GM23338 (cell line): ENCODE measurements around the gene AFAP1. TPM values are rescaled to one million over a fixed set of nuclear protein-coding genes. Genes with fewer than 3 reads are reported as not detected.

Source experiments
- CREB1 ChIP-seq: fragments of 250-450 bp; sonication (Bioruptor Pico); IDR thresholded peaks from 2 replicates; pipeline ENCODE4 v1.5.0; 2020; ENCODE audit warnings: low read depth, mild to moderate bottlenecking, moderate library complexity
- STAT1 ChIP-seq: IDR thresholded peaks from one replicate; pipeline ENCODE4 v1.6.1; 2016; ENCODE audit warnings: antibody characterized with exemption; ENCODE audit not compliant: unreplicated experiment
- ZNF114 ChIP-seq: fragments of 250-450 bp; sonication (Bioruptor Pico); IDR thresholded peaks from 2 replicates; pipeline ENCODE4 v1.5.0; 2020; ENCODE audit warnings: mild to moderate bottlenecking, moderate library complexity
- ZNF331 ChIP-seq: fragments of 250-450 bp; sonication (Bioruptor Pico); IDR thresholded peaks from 2 replicates; pipeline ENCODE4 v1.5.0; 2020; ENCODE audit warnings: low read depth, mild to moderate bottlenecking, moderate library complexity
- polyA plus RNA-seq: library from polyadenylated mRNA; unstranded; fragments of >200 nt; fragmentation: Nextera tagmentation; extraction: Ambion mirVana; gene quantifications from 2 replicates; pipeline ENCODE4 v1.2.1, GENCODE V29; 2016
- total RNA-seq: library from RNA; depleted of rRNA; stranded (reverse); fragments of >200 nt; shearing (Covaris generic); gene quantifications from 2 replicates; pipeline ENCODE4 v1.2.3, GENCODE V29; 2014
- TF ChIP-seq, protein P1 (sequence below): fragments of 250-450 bp; sonication (Bioruptor Pico); IDR thresholded peaks from 2 replicates; pipeline ENCODE4 v1.5.0; 2020; ENCODE audit warnings: mild to moderate bottlenecking, moderate library complexity
- TF ChIP-seq, protein P2 (sequence below): IDR thresholded peaks from one replicate; pipeline ENCODE4 v1.6.1; 2018; ENCODE audit warnings: antibody characterized with exemption; ENCODE audit not compliant: unreplicated experiment

The AFAP1 gene
- total and polyA plus RNA-seq, 2 experiments from 2014 or later, result 6.5 to 21.5 TPM

DNA sequence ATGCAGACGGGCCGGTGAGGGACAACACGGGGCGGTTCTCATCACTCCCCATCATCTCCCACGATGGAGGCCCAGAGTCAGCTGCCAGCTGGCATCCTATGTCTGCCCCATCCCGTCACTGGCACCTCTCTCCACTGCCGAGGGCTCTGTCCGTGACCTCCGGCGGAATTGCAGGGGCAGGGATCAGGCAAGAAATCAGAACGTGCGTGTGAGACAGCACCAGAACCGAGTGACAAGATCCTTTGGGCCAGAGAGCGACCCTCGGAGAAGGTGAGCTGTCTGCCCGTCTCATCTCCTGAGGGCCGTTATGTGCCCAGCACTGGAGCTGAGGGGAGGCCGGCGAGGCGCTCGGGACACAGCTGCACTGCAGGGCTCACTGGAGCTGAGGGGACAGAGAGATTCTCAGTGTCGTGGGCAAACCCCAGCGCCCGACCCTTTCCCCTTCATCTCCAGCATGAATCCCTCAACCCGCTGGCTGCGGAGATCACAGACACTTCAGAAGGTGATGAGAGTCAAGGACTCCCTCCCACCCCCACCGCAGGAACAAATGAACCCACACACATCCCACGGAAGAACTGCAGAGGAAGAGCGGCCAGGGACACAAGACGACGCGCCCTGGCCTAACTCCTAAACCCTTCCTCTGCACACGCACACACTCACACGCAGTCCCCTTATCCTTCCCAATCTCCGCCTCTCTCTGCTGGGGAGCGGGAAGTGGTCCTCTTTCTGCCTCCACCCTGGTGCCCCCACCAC lies 128.7 kb downstream of the AFAP1 start (continued):
- TF ChIP-seq, protein P1, sequence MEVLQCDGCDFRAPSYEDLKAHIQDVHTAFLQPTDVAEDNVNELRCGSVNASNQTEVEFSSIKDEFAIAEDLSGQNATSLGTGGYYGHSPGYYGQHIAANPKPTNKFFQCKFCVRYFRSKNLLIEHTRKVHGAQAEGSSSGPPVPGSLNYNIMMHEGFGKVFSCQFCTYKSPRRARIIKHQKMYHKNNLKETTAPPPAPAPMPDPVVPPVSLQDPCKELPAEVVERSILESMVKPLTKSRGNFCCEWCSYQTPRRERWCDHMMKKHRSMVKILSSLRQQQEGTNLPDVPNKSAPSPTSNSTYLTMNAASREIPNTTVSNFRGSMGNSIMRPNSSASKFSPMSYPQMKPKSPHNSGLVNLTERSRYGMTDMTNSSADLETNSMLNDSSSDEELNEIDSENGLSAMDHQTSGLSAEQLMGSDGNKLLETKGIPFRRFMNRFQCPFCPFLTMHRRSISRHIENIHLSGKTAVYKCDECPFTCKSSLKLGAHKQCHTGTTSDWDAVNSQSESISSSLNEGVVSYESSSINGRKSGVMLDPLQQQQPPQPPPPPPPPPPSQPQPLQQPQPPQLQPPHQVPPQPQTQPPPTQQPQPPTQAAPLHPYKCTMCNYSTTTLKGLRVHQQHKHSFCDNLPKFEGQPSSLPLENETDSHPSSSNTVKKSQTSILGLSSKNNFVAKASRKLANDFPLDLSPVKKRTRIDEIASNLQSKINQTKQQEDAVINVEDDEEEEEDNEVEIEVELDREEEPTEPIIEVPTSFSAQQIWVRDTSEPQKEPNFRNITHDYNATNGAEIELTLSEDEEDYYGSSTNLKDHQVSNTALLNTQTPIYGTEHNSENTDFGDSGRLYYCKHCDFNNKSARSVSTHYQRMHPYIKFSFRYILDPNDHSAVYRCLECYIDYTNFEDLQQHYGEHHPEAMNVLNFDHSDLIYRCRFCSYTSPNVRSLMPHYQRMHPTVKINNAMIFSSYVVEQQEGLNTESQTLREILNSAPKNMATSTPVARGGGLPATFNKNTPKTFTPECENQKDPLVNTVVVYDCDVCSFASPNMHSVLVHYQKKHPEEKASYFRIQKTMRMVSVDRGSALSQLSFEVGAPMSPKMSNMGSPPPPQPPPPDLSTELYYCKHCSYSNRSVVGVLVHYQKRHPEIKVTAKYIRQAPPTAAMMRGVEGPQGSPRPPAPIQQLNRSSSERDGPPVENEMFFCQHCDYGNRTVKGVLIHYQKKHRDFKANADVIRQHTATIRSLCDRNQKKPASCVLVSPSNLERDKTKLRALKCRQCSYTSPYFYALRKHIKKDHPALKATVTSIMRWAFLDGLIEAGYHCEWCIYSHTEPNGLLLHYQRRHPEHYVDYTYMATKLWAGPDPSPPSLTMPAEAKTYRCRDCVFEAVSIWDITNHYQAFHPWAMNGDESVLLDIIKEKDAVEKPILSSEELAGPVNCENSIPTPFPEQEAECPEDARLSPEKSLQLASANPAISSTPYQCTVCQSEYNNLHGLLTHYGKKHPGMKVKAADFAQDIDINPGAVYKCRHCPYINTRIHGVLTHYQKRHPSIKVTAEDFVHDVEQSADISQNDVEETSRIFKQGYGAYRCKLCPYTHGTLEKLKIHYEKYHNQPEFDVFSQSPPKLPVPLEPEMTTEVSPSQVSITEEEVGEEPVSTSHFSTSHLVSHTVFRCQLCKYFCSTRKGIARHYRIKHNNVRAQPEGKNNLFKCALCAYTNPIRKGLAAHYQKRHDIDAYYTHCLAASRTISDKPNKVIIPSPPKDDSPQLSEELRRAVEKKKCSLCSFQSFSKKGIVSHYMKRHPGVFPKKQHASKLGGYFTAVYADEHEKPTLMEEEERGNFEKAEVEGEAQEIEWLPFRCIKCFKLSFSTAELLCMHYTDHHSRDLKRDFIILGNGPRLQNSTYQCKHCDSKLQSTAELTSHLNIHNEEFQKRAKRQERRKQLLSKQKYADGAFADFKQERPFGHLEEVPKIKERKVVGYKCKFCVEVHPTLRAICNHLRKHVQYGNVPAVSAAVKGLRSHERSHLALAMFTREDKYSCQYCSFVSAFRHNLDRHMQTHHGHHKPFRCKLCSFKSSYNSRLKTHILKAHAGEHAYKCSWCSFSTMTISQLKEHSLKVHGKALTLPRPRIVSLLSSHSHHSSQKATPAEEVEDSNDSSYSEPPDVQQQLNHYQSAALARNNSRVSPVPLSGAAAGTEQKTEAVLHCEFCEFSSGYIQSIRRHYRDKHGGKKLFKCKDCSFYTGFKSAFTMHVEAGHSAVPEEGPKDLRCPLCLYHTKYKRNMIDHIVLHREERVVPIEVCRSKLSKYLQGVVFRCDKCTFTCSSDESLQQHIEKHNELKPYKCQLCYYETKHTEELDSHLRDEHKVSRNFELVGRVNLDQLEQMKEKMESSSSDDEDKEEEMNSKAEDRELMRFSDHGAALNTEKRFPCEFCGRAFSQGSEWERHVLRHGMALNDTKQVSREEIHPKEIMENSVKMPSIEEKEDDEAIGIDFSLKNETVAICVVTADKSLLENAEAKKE (CRISPR knock-in tag), result no peak
- TF ChIP-seq ZNF114 (no peak), STAT1 (no peak), CREB1 (CRISPR knock-in tag) (no peak), ZNF331 (CRISPR knock-in tag) (no peak)
- TF ChIP-seq, protein P2, sequence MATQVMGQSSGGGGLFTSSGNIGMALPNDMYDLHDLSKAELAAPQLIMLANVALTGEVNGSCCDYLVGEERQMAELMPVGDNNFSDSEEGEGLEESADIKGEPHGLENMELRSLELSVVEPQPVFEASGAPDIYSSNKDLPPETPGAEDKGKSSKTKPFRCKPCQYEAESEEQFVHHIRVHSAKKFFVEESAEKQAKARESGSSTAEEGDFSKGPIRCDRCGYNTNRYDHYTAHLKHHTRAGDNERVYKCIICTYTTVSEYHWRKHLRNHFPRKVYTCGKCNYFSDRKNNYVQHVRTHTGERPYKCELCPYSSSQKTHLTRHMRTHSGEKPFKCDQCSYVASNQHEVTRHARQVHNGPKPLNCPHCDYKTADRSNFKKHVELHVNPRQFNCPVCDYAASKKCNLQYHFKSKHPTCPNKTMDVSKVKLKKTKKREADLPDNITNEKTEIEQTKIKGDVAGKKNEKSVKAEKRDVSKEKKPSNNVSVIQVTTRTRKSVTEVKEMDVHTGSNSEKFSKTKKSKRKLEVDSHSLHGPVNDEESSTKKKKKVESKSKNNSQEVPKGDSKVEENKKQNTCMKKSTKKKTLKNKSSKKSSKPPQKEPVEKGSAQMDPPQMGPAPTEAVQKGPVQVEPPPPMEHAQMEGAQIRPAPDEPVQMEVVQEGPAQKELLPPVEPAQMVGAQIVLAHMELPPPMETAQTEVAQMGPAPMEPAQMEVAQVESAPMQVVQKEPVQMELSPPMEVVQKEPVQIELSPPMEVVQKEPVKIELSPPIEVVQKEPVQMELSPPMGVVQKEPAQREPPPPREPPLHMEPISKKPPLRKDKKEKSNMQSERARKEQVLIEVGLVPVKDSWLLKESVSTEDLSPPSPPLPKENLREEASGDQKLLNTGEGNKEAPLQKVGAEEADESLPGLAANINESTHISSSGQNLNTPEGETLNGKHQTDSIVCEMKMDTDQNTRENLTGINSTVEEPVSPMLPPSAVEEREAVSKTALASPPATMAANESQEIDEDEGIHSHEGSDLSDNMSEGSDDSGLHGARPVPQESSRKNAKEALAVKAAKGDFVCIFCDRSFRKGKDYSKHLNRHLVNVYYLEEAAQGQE, result no peak
